PC-9 (cell line): ENCODE results near the gene ABL2. TPM values are rescaled to one million over a fixed set of nuclear protein-coding genes. Genes with fewer than 3 reads are reported as not detected.
A peak's percentile ranks its signal among the peaks of the same experiment; 100 is the strongest.
"Not testable (repeated sequence)": the region's sequence is repeated elsewhere in the genome, so short reads cannot be mapped to it uniquely, and the experiment has no call there.

Experiments used
- BruUV-seq: library from RNA; stranded (reverse); fragments of 400-500 nt; replicated peaks from 2 replicates; lab custom pipeline; 2021; lab: Mats Ljungman, UMichigan
- CTCF ChIA-PET: fragments of 300-600 bp; sonication (Branson Sonifier 250); formaldehyde crosslinking; loops from one replicate; lab custom pipeline; 2022; ENCODE audit warnings: antibody characterized with exemption; lab: Charles Lee
- POLR2A ChIA-PET: fragments of 300-600 bp; sonication (Branson Sonifier 250); formaldehyde crosslinking; loops from one replicate; lab custom pipeline; 2022; ENCODE audit warnings: antibody characterized with exemption; ENCODE audit not compliant: unreplicated experiment; lab: Charles Lee
- DNase-seq, 2 experiments: peaks; one replicate each; pipeline versions ENCODE4 v3.0.0 to v3.0.0-alpha.2; 2015 to 2022; ENCODE audit warnings: mixed read lengths in 1 of 2
- H2AFZ ChIP-seq: fragments of 200-600 bp; sonication (generic); 2 replicates; pipeline ENCODE4 v1.8.1; 2017; ENCODE audit warnings: antibody characterized with exemption
- H3F3A ChIP-seq: fragments of 200-600 bp; sonication (generic); 2 replicates; pipeline ENCODE4 v1.8.1; 2017; ENCODE audit warnings: antibody characterized with exemption, mild to moderate bottlenecking, low read depth; ENCODE audit not compliant: insufficient read depth
- H3K27ac ChIP-seq: fragments of 200-600 bp; sonication (generic); 2 replicates; pipeline ENCODE4 v1.6.1; 2016; ENCODE audit warnings: mixed run types
- H3K27me3 ChIP-seq: fragments of 200-600 bp; sonication (generic); 2 replicates; pipeline ENCODE4 v1.6.1; 2016; ENCODE audit warnings: low read depth, mixed run types; ENCODE audit not compliant: insufficient read depth
- H3K36me3 ChIP-seq: fragments of 200-600 bp; sonication (generic); 2 replicates; pipeline ENCODE4 v1.6.1; 2016; ENCODE audit warnings: low read depth, mixed run types
- H3K4me1 ChIP-seq: fragments of 200-600 bp; sonication (generic); replicated peaks from 2 replicates; pipeline ENCODE4 v1.6.1; 2016; ENCODE audit warnings: mixed run types; ENCODE audit not compliant: insufficient read depth
- H3K4me2 ChIP-seq: fragments of 200-600 bp; sonication (generic); 2 replicates; pipeline ENCODE4 v1.6.1; 2017; ENCODE audit warnings: mixed run types
- H3K4me3 ChIP-seq: fragments of 200-600 bp; sonication (generic); 2 replicates; pipeline ENCODE4 v1.6.1; 2016; ENCODE audit warnings: mixed run types
- H3K79me2 ChIP-seq: fragments of 200-600 bp; sonication (generic); 2 replicates; pipeline ENCODE4 v1.6.1; 2017; ENCODE audit warnings: low read depth, mixed run types
- H3K9me2 ChIP-seq: fragments of 200-600 bp; sonication (generic); 2 replicates; pipeline ENCODE4 v1.8.1; 2017; ENCODE audit warnings: mild to moderate bottlenecking; ENCODE audit not compliant: insufficient read depth
- H3K9me3 ChIP-seq: fragments of 200-600 bp; sonication (generic); 2 replicates; pipeline ENCODE4 v1.8.1; 2016; ENCODE audit warnings: low read depth; ENCODE audit not compliant: insufficient read depth
- H4K20me1 ChIP-seq: fragments of 200-600 bp; sonication (generic); 2 replicates; pipeline ENCODE4 v1.8.1; 2017; ENCODE audit not compliant: insufficient read depth
- CTCF ChIP-seq: fragments of 200-600 bp; sonication (generic); conservative IDR thresholded peaks from 2 replicates; pipeline ENCODE4 v1.6.1; 2017; ENCODE audit warnings: mixed run types, antibody characterized with exemption, mild to moderate bottlenecking, moderate library complexity
- EZH2 ChIP-seq: fragments of 200-600 bp; sonication (generic); IDR thresholded peaks from 2 replicates; pipeline ENCODE4 v1.8.0; 2017; ENCODE audit warnings: antibody characterized with exemption, low read depth
- intact Hi-C: fragments of 100-400 bp; cut with micrococcal nuclease; formaldehyde crosslinking; loops from one replicate; pipeline ENCODE4 v1.10.0; 2022; ENCODE audit not compliant: unreplicated experiment
- total RNA-seq: library from RNA; stranded (reverse); gene quantifications from 2 replicates; pipeline ENCODE4 v1.2.3, GENCODE V29; 2021

The ABL2 gene
- total RNA-seq, 1 experiment from 2014 or later, result 27.4 TPM

GRCh38 chr1:179141592-179142251, 87.8 kb downstream of the ABL2 start:
- peak overlapping the region; percentile 94 for H3K27ac ChIP-seq
- H3K4me2 ChIP-seq, result peak overlapping the region; percentile 85
- POLR2A ChIA-PET, result interaction anchor here (0.6 to 0.7 kb wide), 2 partner anchors 65 to 114 kb away, joined by 3 read pairs; no protein-coding TSS in a partner anchor
- peaks cover 79% of the 10 kb centered on the region for H3K79me2 ChIP-seq
- DNase-seq, result no peak
- peak overlapping the region; percentile 55 for H3K4me3 ChIP-seq
- H2AFZ ChIP-seq, result no peak overlapping the region
- intact Hi-C loops, result loop anchor here (2.0 kb wide), 1 partner anchor 13 kb away; no protein-coding TSS in a partner anchor
- no TSS peak for BruUV-seq
- H3K9me2 ChIP-seq, result no peaks in the 10 kb centered on the region
- H3F3A ChIP-seq, result peaks cover 38% of the 10 kb centered on the region
- H3K27me3 ChIP-seq, result no peaks in the 10 kb centered on the region
- TF ChIP-seq CTCF, result no peak
- TF ChIP-seq EZH2, result no peak
- CTCF ChIA-PET, result no interaction called here
- H3K9me3 ChIP-seq, result no peaks in the 10 kb centered on the region
- H3K4me1 ChIP-seq, result peaks cover 61% of the 10 kb centered on the region
- no peaks in the 10 kb centered on the region for H4K20me1 ChIP-seq
- no peaks in the 10 kb centered on the region; the same call in 1 of the 2 replicates for H3K36me3 ChIP-seq

- DNase-seq, intact Hi-C loops, H3K4me2 ChIP-seq, BruUV-seq, H3K4me3 ChIP-seq, H3K27me3 ChIP-seq, H3K36me3 ChIP-seq, H3K9me2 ChIP-seq, H2AFZ ChIP-seq, H3K9me3 ChIP-seq, H3K27ac ChIP-seq, H4K20me1 ChIP-seq: not testable (repeated sequence)
- peaks cover 44% of the 10 kb centered on the region for H3K4me1 ChIP-seq
- H3K79me2 ChIP-seq, result peaks cover 62% of the 10 kb centered on the region
- POLR2A ChIA-PET, result interaction anchor here (1.1 kb wide), 1 partner anchor 156 kb away, joined by 4 read pairs; no protein-coding TSS in a partner anchor
- peaks cover 23% of the 10 kb centered on the region for H3F3A ChIP-seq
- CTCF ChIA-PET, result interaction anchor here (0.6 kb wide), 1 partner anchor 83 kb away, joined by 3 read pairs; no protein-coding TSS in a partner anchor
These were observed 90.7 kb downstream of the ABL2 start for GRCh38 chr1:179138755-179139154.

- DNase-seq, result no peak
- H3K27ac ChIP-seq, result peak overlapping the region; percentile 7
- H3K4me2 ChIP-seq, result peak overlapping the region; percentile 52
- ChIA-PET POLR2A (interaction anchor here (1.1 kb wide), 1 partner anchor 157 kb away, joined by 4 read pairs; no protein-coding TSS in a partner anchor), CTCF (no interaction called here)
- H3K9me2 ChIP-seq, result no peaks in the 10 kb centered on the region
- H3F3A ChIP-seq, result peaks cover 13% of the 10 kb centered on the region
- TF ChIP-seq EZH2, result no peak
- no peak for TF ChIP-seq CTCF
- H3K4me3 ChIP-seq, result no peak overlapping the region
- H3K79me2 ChIP-seq, result peaks cover 68% of the 10 kb centered on the region
- H3K27me3 ChIP-seq, result no peaks in the 10 kb centered on the region
- no TSS peak for BruUV-seq
- H2AFZ ChIP-seq, result no peak overlapping the region
- peaks cover 35% of the 10 kb centered on the region for H3K4me1 ChIP-seq
- intact Hi-C loops, result no loop called here
- no peaks in the 10 kb centered on the region for H3K9me3 ChIP-seq
- no peaks in the 10 kb centered on the region; the same call in 1 of the 2 replicates for H3K36me3 ChIP-seq
- no peaks in the 10 kb centered on the region for H4K20me1 ChIP-seq
These were observed 91.7 kb downstream of the ABL2 start for GRCh38 chr1:179137617-179138255.

- H3F3A ChIP-seq, H3K27me3 ChIP-seq, H3K9me2 ChIP-seq, intact Hi-C loops, H4K20me1 ChIP-seq, H3K27ac ChIP-seq, DNase-seq, H3K36me3 ChIP-seq, BruUV-seq, H3K4me3 ChIP-seq, H3K4me2 ChIP-seq, H2AFZ ChIP-seq, POLR2A ChIA-PET, H3K9me3 ChIP-seq, CTCF ChIA-PET: not testable (repeated sequence)
- peaks cover 59% of the 10 kb centered on the region for H3K79me2 ChIP-seq
- H3K4me1 ChIP-seq, result peaks cover 17% of the 10 kb centered on the region
These were observed 93.8 kb downstream of the ABL2 start for GRCh38 chr1:179135707-179136106.

GRCh38 chr1:179135168-179135567, 94.3 kb downstream of the ABL2 start:
- peaks cover 17% of the 10 kb centered on the region for H3K4me1 ChIP-seq
- H3K4me2 ChIP-seq, DNase-seq, POLR2A ChIA-PET, H3K27ac ChIP-seq, H3K9me2 ChIP-seq, CTCF ChIA-PET, H3K9me3 ChIP-seq, H3K27me3 ChIP-seq, intact Hi-C loops, H2AFZ ChIP-seq, H3K4me3 ChIP-seq, H4K20me1 ChIP-seq, BruUV-seq: not testable (repeated sequence)
- H3K36me3 ChIP-seq, result peaks cover 13% of the 10 kb centered on the region
- peaks cover 56% of the 10 kb centered on the region for H3K79me2 ChIP-seq
- H3F3A ChIP-seq, result peaks cover 11% of the 10 kb centered on the region; the same call in 1 of the 2 replicates
